ENCODE results near the gene B4GALT2.

The B4GALT2 gene

GRCh38 chr1:43971336-43971980 is 7.6 kb upstream of the B4GALT2 start:
- no peak for DNase-seq

DNA sequence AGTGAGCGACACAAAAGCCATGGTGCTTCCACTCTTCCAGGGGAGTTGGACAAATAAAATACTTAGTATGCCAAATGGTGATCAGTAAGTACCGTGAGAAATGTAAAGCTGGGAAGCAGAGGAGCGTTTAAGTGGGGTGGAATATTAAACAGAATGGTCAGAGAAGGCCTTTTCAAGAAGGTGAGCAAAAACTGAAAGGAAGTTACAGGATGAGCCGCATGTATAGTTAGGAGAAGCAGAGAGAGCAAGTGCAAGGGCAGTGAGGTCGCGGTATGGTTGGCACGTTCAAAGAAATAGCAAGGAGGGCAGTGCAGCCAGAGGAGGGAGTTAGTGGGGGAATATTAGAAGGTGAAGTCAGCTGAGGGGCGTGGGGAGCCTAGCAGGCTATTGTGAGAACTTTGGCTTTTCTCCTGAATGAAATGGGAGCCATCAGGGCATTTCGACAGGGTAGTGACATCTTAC is 5.0 kb upstream of the B4GALT2 start:
- DNase-seq: no peak

DNA sequence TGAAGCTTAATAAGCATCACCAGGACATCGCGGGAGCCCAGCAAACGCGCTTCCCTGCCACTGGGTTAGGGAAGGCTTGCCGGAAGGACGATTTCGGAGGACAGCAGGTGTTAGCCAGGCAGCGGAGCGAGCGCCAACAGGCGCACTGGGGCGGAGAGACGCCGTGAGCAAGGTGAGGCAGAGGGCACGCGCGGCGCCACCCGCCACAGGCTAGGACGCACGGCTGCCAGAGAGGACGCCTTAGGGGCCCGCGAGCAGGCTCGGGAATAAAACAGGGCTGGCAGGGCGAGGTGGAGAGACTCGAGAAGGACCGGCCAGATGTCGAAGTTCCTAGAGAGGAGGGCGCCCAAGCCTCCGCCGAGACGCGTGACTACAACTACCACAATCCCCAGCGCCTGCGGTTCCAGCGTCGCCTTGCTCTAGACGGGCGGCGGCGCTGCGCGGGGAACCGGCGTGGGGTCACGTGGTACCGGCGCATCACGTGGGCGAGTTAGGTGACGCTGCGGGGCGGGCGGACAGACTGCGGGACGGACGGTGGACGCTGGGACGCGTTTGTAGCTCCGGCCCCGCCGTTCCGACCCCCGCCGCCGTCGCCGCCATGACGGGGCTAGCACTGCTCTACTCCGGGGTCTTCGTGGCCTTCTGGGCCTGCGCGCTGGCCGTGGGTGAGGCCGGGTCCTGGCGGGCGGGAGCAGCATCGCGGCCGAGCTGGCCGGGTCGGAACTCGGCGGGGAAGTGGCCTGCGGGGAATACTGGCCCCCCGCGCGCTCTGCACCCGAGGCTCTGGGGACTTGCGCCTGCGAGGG is 4.4 kb upstream of the B4GALT2 start, which contains the start of gene ATP6V0B:
ATP6V0B (plus strand) TSS at position 518 of the 806 bp plus-strand sequence; CDS start at position 599, 81 bp downstream.
- peak; percentile 85 for DNase-seq

GRCh38 chr1:43975249-43975961 is 3.6 kb upstream of the B4GALT2 start:
- DNase-seq: no peak

DNA sequence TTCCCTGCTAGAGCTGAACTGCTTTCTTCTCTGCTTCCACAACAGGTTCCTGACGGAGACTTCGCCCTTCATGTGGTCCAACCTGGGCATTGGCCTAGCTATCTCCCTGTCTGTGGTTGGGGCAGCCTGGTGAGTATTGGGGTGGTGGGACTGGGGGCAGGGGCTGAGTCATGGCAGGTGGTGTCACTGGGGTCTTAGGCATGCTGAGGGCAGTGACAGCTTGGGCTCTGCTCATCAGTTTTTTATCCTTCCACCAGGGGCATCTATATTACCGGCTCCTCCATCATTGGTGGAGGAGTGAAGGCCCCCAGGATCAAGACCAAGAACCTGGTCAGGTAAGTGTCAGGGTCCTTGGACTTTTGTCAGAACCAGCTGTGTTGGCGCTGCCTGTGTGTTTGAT is 3.0 kb upstream of the B4GALT2 start:
- no peak for DNase-seq

DNA sequence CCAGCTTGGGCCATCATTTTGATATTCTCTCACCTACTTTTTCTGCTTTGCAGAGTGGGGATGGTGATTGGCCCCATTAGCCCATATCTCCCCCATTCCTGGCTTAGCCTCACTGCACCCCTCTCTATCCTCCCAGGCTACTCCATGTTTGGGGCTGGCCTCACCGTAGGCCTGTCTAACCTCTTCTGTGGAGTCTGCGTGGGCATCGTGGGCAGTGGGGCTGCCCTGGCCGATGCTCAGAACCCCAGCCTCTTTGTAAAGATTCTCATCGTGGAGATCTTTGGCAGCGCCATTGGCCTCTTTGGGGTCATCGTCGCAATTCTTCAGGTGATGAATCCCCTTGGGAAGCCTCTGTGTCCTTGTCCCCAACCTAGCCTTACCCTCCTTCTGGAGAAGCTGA is 2.1 kb upstream of the B4GALT2 start:
- no peak for DNase-seq

DNA sequence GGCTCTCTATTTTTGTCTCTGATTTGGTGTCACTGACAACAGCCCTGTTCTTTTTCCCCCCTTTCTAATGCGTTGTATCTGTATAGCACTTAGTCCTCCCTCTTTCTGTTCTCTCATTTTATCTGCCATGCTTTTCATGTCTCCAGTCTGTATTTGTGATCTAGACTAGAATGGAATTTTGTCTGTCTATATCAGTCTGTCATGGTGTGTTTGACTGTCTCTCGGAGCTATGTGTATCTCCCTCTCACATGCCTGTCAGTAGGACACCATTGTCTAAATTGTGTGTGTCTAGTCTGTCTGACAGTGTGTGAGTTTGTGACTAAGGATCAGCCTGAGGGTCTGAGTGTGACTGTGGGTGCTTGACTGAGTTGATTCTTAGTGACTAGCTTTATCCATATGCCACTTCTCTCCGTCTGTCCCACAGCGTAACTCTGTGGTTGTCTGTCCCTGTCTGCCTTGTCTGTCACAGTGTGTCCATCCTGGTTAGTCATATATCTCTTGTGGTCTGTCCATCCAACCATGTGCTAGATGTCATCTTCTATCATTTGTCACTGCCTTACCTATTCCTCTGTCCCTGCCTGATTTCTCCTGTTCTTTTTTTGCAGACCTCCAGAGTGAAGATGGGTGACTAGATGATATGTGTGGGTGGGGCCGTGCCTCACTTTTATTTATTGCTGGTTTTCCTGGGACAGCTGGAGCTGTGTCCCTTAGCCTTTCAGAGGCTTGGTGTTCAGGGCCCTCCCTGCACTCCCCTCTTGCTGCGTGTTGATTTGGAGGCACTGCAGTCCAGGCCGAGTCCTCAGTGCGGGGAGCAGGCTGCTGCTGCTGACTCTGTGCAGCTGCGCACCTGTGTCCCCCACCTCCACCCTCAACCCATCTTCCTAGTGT is 1.4 kb upstream of the B4GALT2 start:
- DNase-seq: no peak

DNA sequence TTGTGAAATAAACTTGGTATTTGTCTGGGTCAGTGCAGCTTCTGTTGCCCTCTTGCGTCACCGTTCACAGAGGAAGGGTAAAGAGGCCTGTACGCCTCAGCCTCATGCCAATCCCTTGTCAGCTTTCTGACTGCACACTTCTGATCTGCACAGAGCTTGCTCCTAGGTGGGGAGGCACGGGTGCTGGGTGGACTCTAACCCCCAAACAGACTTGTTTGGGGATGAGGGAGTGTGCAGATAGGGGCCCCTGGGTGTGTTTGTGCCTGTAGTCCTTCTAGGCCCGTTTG is 803 bp upstream of the B4GALT2 start:
- no peak for DNase-seq

DNA sequence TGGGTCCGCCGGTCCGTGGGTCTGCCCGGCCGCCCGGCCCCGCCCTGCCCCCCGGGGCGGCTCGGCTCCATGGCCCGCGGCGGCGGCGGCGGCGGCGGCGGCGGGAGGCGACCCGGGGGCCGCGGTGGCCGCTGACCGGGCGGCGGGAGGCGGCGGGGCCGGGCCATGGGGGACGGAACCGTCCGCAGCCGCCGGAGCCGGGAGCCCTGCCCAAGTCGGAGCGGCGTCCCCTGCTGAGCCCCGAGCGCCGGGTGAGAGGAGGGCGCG is 184 bp downstream of the B4GALT2 start:
- DNase-seq: no peak

DNA sequence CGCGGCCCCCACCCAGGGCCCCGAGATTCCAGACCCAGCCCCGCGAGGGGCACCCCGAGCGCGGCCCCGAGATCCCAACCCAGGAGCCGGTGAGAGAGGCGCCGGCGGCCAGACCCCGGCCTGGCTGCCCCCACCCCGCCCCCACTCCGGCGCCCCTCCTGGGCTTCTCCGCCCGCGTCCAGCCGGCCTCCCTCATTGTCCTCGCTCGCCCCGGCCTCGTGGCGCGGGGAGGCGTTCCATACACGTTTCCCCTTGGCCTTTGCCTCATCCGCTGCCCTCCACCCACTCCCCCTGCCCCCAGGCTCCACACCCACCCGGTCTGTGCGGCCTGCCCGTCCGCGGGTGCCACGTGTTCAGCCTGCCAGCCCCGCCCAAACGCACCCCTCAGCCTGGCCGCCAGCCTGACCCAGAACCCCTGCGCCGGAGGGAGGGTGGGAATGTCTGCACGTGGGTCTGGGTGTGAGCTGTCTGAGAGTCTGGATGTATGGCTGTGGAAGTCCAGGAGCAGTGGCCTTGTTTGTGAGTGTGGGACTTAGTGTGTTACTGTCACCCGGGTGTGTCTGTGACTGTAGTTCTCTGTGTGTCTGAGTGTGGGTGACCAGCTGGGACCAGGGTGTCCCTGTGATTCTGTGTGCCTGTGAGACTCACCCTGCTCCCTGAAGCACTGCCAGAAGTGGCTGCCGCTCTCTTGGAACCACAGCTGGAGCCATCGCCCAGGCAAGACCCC is 681 bp downstream of the B4GALT2 start:
- no peak for DNase-seq

GRCh38 chr1:43980255-43981134 is 1.5 kb downstream of the B4GALT2 start:
- no peak for DNase-seq

GRCh38 chr1:43981135-43981491 is 2.1 kb downstream of the B4GALT2 start:
- DNase-seq: no peak

GRCh38 chr1:43981636-43982035 is 2.6 kb downstream of the B4GALT2 start:
- no peak for DNase-seq

- no peak for DNase-seq
Measured at GRCh38 chr1:43982241-43982640, 3.2 kb downstream of the B4GALT2 start.

DNA sequence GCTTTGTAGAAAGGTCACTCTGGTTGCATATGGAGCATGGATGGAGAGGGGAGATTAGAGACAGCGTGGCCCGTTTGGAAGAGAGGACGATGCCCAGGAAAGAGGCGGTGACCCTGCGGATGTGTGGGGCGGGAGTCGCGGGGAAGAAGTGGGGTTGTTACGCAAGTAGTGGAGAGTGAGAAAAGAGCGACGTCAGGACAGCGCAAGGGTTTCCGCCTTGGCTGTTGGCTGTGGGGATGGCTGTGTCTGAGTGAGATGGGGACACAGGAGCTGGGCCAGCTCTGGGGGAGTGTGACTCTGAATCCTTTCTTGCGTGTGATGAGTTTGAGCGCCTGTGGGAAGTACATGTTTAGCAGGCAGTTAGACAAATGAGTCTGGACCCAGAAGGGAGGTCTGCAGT is 3.8 kb downstream of the B4GALT2 start:
- DNase-seq: no peak

DNA sequence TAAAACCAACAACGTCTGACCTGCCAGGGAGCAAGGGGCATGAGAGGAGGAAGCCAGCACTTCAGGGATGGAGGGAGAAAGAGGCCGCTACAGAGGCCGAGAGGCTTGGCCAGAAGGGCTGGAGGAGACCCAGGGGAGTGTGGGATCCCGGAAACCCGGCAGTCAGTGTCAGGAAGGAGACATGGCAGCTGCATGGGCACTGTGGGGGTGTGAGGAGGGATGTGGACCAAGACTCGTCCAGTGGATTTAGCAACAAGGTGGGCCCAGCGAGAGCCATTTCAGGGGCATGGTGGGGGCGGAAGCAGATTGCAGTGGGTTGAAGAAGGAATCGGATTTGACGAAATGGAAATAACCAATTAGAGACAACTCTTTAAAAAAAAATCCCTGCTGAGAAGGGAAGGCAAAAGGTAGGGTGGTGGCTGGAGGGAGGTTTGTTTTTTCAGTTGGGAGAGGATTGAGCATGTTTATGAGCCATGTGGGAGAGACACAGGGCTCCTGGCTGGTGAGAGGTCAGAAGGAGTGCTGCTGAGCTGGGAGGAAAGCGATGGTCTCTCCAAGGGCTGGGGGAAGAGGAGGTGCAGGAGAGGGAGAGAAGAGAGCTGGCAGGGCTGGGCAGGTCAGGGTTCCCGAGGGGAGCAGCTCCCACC is 4.4 kb downstream of the B4GALT2 start:
- no peak for DNase-seq

GRCh38 chr1:43984855-43985254 is 5.8 kb downstream of the B4GALT2 start:
- no peak for DNase-seq

- DNase-seq: no peak
Measured at GRCh38 chr1:43985984-43986595, 7.1 kb downstream of the B4GALT2 start.

GRCh38 chr1:43986712-43987111 is 7.7 kb downstream of the B4GALT2 start:
- DNase-seq: no peak

- DNase-seq: no peak
Measured at GRCh38 chr1:43987159-43987902, 8.3 kb downstream of the B4GALT2 start.
